AG09319 (cell line): ENCODE measurements around the gene ABL2.

Source experiments
- DNase-seq: peaks from one replicate; pipeline ENCODE4 v3.0.0-alpha.2; 2010; ENCODE audit warnings: low read depth; ENCODE audit errors: extremely low read depth
- TF ChIP-seq, protein P1 (sequence below): IDR thresholded peaks from 2 replicates; pipeline ENCODE4 v1.5.1; 2011; ENCODE audit warnings: low read depth, mild to moderate bottlenecking, inconsistent platforms, low read length, moderate library complexity

ABL2 gene

DNA sequence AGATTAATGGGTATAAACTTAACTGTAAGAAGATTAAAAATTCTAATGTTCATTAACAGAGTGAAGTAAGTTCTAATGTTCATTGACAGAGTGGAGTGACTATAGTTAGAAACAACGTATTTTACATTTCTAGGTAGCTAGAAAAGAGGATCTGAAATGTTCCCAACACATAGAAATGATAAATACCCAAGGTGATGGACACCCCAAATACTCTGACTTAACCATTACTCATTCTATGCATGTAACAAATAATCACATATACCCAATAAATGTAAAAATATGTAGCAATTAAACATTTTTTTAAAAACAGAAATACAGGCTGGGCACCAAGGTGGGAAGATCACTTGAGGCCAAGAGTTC lies 62.1 kb downstream of the ABL2 start:
- no peak for DNase-seq
- TF ChIP-seq, protein P1, sequence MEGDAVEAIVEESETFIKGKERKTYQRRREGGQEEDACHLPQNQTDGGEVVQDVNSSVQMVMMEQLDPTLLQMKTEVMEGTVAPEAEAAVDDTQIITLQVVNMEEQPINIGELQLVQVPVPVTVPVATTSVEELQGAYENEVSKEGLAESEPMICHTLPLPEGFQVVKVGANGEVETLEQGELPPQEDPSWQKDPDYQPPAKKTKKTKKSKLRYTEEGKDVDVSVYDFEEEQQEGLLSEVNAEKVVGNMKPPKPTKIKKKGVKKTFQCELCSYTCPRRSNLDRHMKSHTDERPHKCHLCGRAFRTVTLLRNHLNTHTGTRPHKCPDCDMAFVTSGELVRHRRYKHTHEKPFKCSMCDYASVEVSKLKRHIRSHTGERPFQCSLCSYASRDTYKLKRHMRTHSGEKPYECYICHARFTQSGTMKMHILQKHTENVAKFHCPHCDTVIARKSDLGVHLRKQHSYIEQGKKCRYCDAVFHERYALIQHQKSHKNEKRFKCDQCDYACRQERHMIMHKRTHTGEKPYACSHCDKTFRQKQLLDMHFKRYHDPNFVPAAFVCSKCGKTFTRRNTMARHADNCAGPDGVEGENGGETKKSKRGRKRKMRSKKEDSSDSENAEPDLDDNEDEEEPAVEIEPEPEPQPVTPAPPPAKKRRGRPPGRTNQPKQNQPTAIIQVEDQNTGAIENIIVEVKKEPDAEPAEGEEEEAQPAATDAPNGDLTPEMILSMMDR, result no peak

DNA sequence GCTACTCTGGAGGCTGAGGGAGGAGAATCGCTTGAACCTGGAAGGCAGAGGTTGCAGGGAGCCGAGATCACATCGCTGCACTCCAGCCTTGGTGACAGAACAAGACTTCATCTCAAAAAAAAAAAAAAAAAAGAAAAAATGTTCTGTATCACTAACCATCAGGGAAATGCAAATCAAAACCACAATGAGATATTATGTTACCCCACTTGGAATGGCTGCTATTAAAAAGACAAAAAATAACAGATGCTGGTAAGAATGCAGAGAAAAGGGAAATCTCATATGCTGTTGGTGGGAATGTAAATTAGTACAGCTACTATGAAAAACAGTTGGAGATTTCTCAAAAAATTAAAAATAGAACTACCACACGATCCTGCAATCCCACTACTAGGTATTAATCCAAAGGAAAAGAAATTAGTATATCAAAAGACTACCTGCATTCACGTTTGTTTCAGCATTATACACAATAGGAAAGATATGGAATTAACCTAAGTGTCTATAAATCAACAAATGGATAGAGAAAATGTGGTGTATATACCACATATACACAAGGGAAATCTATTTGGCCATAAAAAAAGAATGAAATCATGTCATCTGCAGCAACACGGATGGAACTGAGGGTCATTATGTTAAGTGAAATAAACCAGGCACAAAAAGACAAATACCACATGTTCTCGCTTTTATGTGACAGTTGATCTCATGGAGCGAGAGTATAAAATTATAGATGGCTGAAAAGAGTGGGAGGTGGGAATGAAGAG lies 62.6 kb downstream of the ABL2 start:
- TF ChIP-seq, protein P1, result no peak
- DNase-seq, result peak; percentile 42

DNA sequence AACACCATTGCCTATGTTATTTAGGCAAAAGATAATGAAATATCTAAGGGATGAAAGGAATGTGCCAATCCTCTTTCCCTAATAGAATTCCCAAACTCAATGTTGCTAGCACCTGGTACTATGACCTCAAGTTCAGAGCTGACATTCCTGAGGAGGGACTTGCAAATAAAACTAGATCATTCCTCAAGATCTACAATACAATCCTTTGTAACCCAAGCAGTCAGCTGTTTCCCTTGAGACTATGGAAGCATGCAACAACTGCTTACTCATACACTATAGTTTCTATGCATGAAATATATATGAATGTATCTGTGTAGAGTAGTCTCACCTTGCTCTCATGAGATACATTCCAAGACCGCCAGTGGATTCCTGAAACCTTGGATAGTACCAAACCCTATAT lies 65.0 kb downstream of the ABL2 start:
- TF ChIP-seq, protein P1, result no peak
- DNase-seq, result no peak

DNA sequence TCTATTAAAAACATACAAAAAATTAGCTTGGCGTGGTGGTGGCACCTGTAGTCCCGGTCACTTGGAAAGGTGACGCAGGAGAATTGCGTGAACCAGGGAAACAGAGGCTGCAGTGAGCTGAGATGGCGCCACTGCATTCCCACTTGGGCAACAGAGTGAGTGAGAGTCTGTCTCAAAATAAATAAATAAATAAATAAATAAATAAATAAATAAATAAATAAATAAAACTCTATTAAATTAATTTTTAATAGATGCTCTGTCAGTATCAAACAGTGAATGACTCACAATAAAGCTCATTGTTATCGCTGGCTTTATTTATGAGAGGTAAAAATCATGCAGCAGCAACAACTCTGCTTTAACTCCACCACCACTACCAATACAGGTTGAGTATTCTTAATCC lies 72.8 kb downstream of the ABL2 start:
- TF ChIP-seq, protein P1, result no peak
- DNase-seq, result no peak

DNA sequence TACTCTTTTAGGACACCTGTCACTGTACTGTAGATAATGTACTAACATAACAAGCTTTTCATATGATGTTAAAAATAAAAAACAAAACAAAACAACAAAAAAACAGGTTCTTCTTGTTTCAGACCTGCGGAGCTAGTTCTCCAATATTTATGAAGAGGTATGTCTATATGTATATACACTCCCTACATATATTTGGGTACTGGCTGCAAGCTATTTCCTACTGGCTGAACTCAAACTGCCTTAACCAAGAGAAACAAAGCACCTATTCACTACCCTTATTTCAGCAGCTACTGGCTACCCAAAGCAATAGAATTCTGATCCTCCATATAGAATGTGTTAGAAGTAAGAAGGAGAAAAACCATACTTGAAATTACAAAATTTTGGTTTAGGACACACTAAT lies 73.5 kb downstream of the ABL2 start:
- TF ChIP-seq, protein P1, result no peak

DNA sequence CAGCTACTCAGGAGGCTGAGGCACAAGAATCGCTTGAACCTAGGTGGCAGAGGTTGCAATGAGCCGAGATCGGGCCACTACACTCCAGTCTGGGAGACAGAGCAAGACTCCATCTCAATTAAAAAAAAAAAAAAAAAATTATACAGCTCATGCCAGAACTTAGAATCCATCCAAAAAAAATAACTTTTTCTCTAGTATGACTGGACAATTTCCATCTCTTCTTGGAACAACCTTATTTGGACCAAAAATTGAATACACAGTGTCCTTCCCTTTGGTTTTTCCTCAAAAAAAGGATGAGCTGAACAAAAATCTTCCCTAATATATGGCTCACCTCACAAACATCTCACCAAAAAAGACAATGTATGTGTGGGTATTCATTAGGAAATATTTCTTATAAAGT lies 73.9 kb downstream of the ABL2 start:
- TF ChIP-seq, protein P1, result no peak
- DNase-seq, result no peak

More for the DNA sequence above, 73.5 kb downstream of the ABL2 start:
- no peak for DNase-seq

DNA sequence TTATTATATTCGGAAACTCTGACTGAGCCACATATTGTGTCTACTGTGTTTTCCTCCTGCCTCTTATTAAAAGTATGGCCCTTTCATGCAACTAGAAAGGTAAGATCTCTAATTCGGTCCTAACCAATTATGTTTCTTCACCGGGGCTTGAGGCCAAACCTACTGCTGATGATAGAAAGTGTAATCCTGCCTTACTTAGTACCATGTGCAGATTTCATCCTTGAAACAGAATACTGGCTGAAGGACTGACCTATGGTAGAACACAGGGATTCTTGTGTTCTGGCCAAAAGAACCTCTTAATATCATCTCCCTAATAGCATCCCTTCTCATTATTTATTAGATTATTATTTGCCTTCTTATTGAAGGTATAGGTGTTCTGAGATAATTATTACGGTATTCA lies 75.0 kb downstream of the ABL2 start:
- DNase-seq, result no peak
- TF ChIP-seq, protein P1, result no peak
